GM21825 (cell line): ENCODE data around the gene IFNG-AS1.

Source experiments
- ATAC-seq: cut with Tn5 transposase; IDR thresholded peaks from one replicate; pipeline ENCODE4 v1.9.1; 2021; ENCODE audit warnings: mild to moderate bottlenecking, moderate library complexity; ENCODE audit not compliant: unreplicated experiment

The IFNG-AS1 gene

DNA sequence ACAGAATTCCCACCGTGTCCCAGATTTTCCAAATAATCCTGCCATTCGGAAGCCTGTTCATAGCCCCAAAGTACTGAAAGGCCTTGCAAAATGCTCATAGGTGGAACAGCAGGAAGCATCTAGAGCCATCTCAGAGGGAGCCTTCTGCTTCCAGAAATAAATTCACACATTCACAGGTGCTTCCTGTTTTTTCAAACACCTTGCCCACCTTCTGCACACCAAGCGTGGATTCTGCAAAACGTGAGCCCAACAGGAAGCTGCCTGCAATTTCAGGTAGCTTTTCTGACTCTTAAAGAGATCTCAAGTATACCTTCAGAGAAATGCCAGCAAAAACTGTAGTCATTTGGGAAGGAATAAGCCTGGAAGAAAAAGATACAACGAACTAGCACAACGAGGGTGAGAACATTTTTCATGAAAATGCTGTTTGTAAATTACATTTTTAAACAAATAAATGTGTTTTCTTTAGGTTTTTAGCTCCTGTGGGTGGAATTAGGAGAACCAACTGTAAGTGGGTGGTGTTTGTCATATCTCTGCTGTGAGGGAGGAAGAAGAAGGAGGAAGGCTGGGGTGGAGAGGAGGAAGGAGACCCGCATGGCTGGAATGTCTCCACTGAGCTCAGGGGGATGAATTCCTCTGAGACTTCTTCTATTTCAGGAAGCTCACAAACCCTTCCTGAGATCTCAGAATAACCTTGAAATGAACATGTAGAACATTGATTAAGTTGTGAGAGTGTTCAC lies at the start of gene IFNG-AS1:
Gene IFNG-AS1 (plus strand): TSS at position 264 of the 737 bp plus-strand sequence.
- peak; percentile 48 for ATAC-seq

DNA sequence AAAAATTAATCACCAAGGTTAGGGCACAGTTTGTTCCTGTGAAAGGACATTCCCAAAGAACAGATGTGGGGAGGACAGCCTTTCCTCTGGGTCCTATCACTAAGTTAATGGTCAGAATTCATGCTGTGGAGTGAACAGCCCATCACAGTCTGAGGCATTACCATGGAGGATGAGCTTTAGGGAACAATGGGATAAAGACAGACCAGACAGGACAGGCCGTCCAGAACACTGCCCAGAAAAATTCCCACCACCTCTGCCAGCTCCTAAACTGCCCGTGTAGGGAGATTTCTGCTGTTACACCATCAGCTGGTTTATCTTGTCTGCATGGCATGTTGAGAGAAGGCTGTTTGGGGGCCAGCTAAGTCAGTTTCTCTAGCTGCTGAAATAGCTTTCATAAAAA lies 49.6 kb upstream of the IFNG-AS1 start:
- no peak for ATAC-seq

DNA sequence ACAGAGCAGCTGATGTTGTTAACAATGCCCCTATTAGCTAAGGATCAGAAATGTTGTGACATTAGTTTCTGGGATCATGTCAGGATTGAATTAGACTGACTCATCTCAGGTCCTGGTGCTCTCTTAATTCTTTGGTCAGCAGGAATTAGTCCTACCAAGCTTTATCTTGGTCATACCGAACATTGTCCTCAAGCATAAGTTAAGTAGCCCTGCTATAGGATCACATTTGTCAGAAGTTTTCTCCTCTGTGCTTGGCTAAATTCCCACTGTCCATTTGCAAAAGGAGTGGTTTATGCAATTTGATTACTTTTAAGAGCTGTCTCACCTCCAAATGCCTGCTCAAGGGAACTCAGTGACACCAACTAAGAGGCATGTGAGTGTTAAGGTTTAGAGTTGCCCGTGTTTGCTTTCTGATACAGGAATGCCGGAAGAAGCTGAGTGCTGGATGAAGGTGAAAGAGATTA lies 48.4 kb upstream of the IFNG-AS1 start:
- no peak for ATAC-seq

DNA sequence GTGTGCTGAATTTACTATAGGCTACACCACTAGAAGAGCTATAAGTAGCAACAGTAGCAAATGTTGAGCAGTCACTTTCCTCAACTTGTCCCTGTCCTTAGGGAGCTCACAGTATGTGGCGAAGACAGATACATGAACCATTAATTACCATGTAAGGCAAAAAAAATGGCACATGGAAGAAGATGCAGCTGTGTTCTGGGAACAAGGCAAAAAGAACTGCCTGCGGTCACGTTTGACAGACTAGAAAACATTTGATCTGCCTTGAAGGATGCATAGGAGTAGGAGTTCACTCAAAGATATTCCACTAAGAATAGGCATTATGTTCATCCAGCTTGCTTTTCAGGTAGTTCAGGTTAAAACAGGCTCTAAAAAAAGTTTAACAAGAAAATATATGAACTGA lies 46.5 kb upstream of the IFNG-AS1 start:
- no peak for ATAC-seq

DNA sequence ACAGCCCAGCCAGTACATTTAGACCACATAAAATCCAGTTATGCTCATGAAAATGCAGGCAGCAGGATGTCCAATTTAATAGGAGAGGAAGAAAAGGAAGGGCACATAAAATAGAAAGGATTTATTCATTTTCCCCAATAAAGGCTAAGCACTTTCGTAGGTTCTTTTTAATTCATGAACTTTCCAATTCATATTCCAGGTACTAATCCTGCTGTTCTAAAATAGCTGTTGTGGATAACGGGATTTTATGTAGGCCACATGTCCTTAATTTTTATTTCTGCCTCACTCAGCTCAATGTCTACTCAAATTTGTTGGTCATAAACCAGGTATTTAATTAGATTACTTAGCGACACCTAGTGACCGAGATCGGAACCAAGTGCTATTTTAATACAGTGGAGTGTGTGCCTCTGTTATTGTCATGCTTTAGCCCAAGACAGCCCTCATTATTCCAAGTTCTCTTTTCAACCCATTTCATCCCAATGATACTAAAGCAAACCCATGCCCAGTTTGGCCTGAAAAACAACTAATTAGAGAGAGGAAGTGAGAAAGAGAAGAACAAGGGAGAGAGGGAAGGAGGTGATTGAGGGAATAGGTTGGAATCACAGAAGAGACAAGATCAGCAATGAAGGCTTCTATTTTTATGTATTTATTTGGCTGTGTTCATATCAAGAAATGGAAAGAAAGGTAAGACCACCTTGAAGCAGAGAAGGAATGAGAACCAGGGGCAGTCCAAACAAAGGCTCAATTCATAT lies 45.9 kb upstream of the IFNG-AS1 start:
- no peak for ATAC-seq

DNA sequence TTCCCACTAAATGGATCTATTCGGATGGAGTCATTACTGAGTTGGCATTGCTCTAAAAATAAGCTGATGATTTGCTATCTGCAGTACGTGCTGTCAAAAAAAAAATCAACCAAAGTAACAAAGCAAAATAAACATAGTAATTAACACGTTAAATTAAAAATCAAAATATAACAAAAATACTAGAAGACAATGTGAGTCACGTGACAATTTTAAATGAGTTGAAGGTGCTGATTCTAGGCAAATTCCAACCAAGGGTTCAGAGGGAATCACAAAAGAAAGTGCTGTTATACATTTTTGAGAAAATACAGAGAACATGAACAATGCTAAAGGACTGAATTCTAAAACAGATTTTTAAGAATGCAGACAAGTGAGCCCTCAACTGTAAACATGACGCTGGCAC lies 45.2 kb upstream of the IFNG-AS1 start:
- ATAC-seq, result no peak

DNA sequence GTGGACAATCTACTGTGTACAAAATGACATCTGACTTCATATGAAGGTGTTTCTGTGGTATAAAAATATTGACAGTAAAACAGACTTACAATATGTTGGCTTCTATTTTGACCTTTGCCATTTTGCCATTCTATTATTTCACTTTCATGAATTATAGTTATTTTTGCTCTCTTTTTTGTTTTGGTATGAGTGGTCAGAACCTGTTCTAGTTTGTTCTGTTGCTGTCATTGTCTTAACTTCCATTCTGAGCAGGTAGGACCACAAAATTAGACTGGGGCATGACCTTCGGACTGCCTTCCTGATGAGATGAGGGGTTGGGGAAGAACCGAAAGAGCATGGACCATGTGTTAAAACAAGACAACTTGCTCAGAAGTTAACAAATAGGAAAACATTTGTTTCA lies 36.5 kb upstream of the IFNG-AS1 start:
- ATAC-seq, result no peak

DNA sequence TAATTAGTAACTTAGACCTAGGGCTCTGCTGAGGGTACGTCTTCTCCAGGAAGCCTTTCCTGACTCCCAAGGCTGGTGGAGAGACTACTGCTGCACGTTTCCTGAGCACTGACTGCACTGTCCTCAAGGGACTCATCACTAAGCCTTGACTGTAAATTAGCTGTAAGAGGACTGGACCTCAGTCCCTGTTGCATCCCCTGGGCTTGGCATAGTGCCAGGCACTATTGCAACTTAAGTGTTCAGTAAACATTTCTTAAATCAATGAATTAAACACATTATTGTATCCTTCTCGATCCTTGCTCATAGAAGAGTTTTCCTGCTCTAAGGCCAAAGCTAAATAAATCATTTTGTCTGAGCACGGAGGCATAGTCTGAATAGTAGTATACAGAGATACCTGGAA lies 31.9 kb upstream of the IFNG-AS1 start:
- ATAC-seq, result no peak

DNA sequence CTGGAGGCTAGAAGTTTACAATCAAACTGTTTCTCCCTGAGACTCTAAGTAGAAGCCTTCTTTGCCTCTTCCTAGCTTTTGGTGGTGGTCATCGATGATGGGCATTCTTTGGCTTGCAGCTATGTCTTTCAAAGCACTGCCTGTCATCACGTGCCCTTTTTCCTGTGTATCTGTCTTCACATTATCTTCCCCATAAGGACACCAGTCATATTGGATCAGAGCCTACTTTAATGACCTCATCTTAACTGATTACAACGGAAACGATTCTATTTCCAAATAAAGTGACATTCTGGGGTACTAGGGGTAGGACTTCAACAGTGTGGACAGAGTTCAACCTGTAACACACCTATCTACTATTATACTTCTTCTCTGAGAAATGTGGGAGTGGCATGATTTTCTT lies 31.1 kb upstream of the IFNG-AS1 start:
- no peak for ATAC-seq

DNA sequence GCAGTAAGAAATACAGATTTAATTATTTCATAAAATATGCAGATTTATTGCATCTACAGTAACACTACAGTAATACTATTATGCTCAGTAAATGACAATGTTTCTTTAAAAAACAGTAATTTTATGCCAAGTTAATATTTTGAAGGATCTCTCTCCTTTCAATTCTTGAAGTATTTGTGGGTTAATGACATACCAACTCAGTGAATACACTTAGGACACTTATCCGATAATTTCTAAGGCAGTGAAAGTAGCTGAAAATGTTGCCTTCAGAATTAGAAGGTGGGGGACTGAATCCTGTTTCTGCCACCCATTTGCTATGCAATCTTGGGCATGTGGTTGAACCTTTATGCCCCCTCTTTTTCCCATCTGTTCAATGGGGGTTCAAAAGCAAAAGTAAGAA lies 24.8 kb upstream of the IFNG-AS1 start:
- ATAC-seq, result no peak

DNA sequence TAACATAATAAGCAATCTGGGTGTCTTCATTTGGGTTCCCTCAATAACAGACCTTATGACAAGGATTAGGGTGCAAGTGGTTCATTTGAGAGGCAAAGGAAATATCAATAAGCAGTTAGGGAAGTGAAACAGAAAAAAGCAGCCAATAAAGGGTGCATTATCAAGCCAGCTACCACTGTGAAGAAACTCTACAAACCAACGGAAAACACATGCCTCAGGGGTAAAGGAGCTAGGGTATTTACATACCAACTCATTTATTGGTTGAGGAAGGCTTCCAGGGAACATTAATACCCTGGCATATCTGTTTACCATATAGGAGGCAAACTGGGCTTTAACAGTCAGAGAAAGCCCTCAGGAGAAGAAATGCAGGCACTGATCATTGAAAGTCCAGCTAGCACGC lies 22.7 kb upstream of the IFNG-AS1 start:
- ATAC-seq, result no peak

DNA sequence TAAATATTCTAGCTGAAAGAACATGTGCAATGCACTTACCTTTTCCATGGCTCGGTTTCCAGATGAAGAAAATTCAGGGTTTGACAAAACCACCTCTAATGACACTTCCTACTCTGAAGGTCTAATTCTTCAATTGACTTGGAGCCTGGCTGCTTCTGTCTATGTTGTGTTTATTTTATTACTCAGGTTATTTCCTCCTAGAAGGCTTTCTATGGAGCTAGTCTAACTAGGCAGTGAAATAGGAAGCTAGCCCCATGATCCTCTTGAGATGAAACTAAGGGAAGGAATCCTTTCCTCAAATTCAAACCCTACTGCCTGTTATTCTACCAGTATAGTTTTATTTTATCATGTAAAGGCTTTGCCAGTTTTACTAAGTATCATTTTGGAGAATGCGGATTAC lies 20.9 kb upstream of the IFNG-AS1 start:
- no peak for ATAC-seq

DNA sequence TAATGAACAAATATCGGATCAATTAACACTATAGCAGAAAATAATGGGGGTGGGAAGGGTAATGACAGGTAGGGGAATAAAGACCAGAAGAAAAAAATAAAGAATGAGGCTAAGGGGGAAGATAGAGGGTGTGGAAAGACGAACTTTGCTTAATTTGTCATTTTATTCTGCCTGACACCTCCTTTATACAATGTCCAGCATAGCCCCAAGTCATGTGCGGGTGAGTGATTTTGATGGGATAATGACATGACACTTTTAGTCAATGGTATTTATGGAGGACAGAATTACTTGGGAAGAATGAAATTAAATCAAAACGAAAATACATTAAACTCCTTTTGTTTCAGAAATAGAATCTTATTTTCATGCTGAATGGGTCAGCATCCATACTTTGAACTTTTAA lies 20.5 kb upstream of the IFNG-AS1 start:
- no peak for ATAC-seq

DNA sequence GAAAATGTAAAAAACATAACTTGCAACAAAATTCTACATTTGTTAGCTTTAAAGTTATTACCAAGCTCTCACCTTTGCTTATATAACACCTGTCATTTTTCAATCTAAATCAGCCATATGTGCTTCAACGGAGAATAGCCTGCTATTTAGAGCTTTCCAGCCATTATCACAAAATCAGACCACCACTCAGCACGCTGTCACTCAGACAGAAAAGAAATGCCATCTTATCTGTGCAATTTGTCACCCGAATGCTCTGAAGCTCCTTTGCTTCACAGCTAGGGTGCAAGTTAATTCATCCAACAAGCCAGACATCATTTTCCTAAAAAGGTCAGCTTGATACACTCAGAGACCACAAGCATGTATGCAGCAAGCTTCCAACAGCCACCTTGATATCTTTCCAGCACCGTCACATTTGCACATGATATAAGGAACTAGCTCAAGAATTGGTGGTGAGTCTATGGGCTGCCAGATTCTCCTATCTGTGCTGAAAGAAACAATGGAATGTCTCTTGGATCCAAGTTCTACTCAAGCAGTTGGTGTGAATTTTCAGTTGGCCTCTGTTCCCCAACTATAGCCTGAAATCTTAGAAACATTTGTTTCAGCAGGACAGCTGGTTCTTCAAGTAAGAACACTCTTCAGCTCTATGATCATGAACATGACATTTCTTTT lies 20.0 kb upstream of the IFNG-AS1 start:
- ATAC-seq, result no peak

DNA sequence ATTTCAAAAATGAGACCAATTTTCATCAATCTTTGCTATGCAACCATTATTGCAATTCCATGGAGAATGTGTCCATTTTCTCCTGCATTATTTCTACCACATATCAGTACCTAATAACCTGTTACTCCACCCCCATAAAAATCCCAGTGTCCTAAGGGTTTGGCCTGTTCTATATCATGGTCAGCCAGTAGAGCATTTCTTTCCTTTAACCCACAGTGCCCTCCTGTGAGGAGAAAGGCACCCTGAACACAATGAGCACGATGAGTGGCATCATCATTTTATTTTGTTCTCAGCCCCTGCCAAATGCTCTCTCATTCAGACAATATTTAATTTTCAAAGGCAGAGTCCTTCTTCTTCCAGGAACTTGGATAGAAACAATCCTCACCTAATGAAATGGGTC lies 11.6 kb upstream of the IFNG-AS1 start:
- no peak for ATAC-seq

DNA sequence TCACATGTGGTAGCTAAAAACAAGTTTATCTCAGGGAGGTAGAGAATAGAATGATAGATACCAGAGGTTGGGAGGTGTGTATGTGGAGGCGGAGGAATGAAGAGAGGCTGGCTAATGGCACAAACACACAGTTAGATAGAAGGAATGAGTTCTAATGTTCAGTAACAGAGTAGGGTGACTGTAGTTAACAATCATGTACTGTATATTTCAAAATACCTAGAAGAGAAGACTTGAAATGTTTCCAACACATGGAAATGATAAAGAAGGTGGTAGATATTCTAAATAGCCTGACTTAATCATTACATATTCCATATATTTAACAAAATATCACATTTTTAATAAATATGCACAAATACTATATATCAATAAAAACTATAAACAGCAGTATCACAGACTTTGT lies 8.9 kb upstream of the IFNG-AS1 start:
- no peak for ATAC-seq

DNA sequence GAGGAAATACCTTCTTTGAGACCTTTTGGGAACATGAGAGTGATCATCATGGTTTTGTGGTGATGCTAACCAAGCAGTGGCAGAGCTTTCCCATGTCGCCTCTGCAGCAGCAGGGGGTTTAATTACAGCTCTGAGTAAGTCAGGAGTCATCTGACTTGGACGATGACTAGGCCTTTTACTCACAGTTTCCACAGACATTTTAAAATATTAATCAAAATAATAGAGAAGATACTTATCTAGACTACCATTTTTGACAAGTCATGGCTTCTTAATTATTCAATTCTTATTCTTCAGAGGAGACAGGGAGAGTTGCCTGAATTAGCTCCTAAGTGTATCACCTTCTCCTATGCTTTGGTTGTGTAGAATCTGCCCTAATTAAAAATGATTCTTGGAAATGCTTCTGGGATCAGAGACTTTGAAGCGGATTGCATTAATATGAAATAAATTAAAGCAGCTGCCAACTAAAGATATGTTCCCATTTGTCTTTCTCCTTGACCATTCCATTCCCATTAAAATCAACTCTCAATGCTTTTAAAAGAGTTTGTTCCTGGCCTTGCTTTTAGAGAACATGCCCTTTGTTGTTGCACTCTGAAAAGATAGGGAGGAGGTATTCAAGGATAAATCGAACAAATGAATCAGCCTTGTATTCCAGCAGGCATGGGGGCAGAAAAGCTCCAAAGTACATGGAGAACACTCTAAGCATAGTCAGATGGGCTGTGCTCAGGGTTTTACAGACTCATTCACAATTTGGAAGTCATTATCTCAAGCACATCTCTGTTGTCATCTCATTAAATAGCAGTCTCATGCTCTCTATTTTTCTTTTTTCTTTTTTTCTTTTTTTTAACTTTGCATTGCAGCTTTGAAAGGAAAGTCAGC lies 7.7 kb upstream of the IFNG-AS1 start:
- no peak for ATAC-seq

DNA sequence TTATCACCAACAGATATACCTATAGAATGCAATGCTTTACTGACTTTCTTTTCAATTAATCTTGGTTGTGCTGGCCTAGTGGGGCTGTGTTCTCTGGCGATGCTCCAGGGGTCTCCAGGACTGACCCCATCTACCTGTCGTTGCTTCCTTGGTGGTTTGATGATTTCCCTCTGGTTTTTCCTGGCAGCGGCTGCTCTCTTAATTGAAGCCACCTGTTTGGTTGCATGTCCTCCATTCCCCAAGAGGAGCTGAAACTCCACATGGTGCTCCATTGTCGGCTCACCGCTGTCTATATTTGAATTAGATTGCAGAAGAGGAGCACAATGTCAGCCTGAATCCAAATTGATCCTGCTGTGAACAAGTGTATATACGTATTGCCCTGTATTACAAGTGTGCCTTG lies 7.1 kb upstream of the IFNG-AS1 start:
- ATAC-seq, result no peak

DNA sequence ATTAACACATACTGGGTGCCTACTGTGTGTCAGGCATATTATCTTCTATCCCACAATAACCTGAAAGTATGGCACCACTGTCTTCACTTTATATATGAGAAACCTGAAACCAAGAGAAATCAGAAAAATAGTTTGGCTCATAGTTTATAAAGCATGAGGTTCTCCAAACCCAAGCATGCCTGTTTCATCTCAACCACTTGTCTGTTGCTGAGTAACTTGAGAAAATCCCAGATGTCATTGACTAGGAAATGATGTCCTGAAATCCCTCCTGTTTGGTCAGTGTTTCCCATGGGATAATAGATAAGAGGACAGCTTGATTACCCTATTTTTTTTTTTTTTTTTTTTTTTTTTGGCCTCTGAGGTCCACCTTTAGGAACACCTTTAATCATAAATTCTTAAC lies 2.6 kb upstream of the IFNG-AS1 start:
- no peak for ATAC-seq

DNA sequence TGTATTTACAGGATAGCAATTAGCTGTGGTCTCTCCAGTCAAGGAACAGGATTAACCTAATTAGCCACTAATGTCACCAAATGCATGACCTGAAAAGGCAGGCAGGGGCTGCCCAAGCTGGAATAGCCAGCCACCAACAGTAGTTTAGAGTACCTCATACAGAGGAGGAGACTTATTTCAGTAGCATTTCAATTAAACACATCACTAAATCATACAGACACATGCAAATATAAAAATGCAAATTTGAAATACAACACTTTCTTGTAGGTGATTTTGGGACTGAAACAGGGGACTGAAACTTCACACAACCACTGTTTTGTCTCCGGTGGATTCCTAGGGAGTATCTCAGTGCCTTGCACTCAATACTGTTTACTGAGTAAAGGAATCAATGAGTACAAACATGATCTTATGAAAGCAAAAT lies 636 bp upstream of the IFNG-AS1 start:
- peak; percentile 74 for ATAC-seq

DNA sequence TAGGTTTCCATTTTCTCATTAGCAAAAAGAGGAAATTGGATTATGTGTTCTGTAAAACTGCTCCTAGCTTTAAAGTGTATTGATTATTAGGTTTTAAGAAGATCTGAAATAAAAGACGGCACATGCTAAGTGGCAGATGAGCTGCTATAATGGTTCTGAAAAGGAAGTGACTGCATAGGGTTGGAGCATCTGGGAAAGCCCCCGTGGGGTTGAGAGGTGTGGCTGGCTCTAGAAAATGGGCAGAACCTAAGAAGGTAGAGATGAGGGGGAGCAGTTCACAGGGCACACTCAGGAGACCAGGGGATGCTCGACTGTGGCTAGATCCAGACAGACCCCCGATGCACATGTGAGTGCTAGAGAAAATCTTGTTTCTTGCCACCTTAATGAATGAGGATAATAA lies 1.9 kb downstream of the IFNG-AS1 start:
- peak; percentile 70 for ATAC-seq
